ENCODE data around the gene TOMM70. TPM values are rescaled to one million over a fixed set of nuclear protein-coding genes. Genes with fewer than 3 reads are reported as not detected.

Gene TOMM70
- total and polyA plus RNA-seq, 10 of the 15 experiments (the other 5 are each of a cell fraction or from before 2014, with no cell fraction given): 12.7 to 64.1 (median 41.3) TPM

DNA sequence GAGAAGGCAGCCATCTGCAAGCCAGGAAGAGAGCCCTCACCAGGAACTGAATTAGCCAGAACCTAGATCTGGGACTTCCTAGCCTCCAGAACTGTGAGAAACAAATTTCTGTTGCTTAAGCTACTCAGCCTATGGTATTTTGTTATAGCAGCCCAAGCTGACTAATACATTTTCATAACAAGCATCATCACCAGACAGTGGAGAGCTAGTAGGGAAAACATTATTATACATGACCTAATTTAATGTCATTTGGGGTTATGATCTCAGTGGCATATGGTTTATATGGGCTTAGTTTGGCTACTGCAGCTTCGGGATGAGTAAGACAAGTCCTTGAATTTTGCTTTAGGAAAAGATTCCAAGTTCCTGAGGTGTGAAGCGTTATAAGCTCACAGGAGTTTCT, 36.1 kb upstream of the TOMM70 start (continued):
- TF ChIP-seq ETV6 (conservative IDR thresholded peaks at IDR 0.05 in 1 of 2, IDR thresholded peaks at IDR 0.05 in 1 of 2; ENCODE audit: borderline replicate concordance in 1 of 2, low read depth in 1 of 2) (no peak), FOXM1 (IDR thresholded peaks at IDR 0.05; ENCODE audit: low read depth, low read length) (no peak), CBX3 (IDR thresholded peaks at IDR 0.05; ENCODE audit: borderline replicate concordance, low read depth) (no peak)

DNA sequence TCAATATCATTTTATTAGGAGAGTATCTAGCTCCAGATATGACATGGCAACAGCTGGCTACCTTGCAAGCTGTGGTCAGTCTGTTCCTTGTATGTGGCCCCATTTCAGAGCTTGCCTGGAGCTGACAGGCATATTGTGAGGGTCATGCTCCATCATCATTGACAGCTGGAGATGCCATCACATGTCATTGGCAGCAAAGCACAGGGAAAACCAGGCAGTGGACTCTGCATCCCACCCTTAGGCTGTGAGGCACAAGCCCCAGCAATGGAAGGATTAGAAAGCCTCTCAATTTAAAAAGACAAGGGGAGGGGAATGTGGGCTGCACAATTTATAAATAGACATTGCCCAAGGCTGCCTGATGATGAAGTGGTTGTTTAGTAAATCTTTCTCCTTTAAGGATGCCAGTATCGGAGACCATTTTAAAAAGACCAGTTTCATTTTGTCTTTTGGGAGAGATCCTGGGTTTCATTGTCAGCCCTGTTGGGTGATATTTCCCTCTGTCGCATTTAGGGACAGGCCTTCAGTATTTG, 28.4 kb upstream of the TOMM70 start:
- ChIA-PET RAD21 (ENCODE audit: unreplicated experiment) (no interaction called here), SMC1A (ENCODE audit: uncharacterized antibody, unreplicated experiment) (interaction anchor here (0.6 to 2.3 kb wide), 2 partner anchors 11 to 1369 kb away, joined by 3 to 8 read pairs; no protein-coding TSS in a partner anchor), CTCF (interaction anchor here (0.6 to 1.5 kb wide), 2 partner anchors 63 to 112 kb away, joined by 3 read pairs; partner anchors contain the start of gene TMEM45A), POLR2A (interaction anchor here (0.6 kb wide), 1 partner anchor 28 kb away, joined by 4 read pairs; no protein-coding TSS in a partner anchor)
- in situ Hi-C loops (cut with MboI) (no loop called here), intact Hi-C loops (cut with micrococcal nuclease; ENCODE audit: unreplicated experiment) (no loop called here)
- no peak overlapping the region for H3K9ac ChIP-seq (ENCODE audit: control insufficient read depth, insufficient read depth, low read length)
- DNase-seq (ENCODE audit: low read depth, low spot score) (no peak), ATAC-seq (no peak), FAIRE-seq (no peak)
- H3K27ac ChIP-seq (ENCODE audit: control insufficient read depth, insufficient read depth): no peak overlapping the region
- 100% methylated on average over 2 of the region's 2 CpGs for WGBS (ENCODE audit: insufficient coverage, insufficient replicate concordance, low lambda C conversion rate, missing lambda C conversion rate)
- no peaks in the 10 kb centered on the region for H3K4me1 ChIP-seq (ENCODE audit: control insufficient read depth, insufficient read depth, low read length)
- H3K36me3 ChIP-seq (ENCODE audit: control insufficient read depth in 2 of 2, insufficient read depth in 2 of 2, low read length in 1 of 2): no peaks in the 10 kb centered on the region
- no peaks in the 10 kb centered on the region for H3K27me3 ChIP-seq (replicated peaks in 1 of 2; ENCODE audit: control insufficient read depth in 2 of 2, insufficient read depth in 2 of 2, low read length in 1 of 2)
- no peak overlapping the region for H3K4me2 ChIP-seq (ENCODE audit: control insufficient read depth, insufficient read depth)
- no peaks in the 10 kb centered on the region for H3K79me2 ChIP-seq (ENCODE audit: control insufficient read depth, insufficient read depth, low read length)
- H3K4me3 ChIP-seq: no peak overlapping the region
- BruUV-seq (replicated peaks): no TSS peak
- no peaks in the 10 kb centered on the region for H4K20me1 ChIP-seq (ENCODE audit: control insufficient read depth, insufficient read depth)
- no peak overlapping the region for H2AFZ ChIP-seq (ENCODE audit: control insufficient read depth, low read depth, low read length)
- H3K9me3 ChIP-seq (replicated peaks; ENCODE audit: control insufficient read depth, insufficient read depth, low read length): no peaks in the 10 kb centered on the region
- TF ChIP-seq BMI1 (IDR thresholded peaks at IDR 0.05; ENCODE audit: borderline replicate concordance): no peak
- no peak for TF ChIP-seq ZNF24 (IDR thresholded peaks at IDR 0.05)
- TF ChIP-seq SREBF1 (IDR thresholded peaks at IDR 0.05; ENCODE audit: low read length): no peak
- no peak for TF ChIP-seq SMAD1 (IDR thresholded peaks at IDR 0.05; ENCODE audit: low read depth, partially characterized antibody)
- TF ChIP-seq, protein P1, sequence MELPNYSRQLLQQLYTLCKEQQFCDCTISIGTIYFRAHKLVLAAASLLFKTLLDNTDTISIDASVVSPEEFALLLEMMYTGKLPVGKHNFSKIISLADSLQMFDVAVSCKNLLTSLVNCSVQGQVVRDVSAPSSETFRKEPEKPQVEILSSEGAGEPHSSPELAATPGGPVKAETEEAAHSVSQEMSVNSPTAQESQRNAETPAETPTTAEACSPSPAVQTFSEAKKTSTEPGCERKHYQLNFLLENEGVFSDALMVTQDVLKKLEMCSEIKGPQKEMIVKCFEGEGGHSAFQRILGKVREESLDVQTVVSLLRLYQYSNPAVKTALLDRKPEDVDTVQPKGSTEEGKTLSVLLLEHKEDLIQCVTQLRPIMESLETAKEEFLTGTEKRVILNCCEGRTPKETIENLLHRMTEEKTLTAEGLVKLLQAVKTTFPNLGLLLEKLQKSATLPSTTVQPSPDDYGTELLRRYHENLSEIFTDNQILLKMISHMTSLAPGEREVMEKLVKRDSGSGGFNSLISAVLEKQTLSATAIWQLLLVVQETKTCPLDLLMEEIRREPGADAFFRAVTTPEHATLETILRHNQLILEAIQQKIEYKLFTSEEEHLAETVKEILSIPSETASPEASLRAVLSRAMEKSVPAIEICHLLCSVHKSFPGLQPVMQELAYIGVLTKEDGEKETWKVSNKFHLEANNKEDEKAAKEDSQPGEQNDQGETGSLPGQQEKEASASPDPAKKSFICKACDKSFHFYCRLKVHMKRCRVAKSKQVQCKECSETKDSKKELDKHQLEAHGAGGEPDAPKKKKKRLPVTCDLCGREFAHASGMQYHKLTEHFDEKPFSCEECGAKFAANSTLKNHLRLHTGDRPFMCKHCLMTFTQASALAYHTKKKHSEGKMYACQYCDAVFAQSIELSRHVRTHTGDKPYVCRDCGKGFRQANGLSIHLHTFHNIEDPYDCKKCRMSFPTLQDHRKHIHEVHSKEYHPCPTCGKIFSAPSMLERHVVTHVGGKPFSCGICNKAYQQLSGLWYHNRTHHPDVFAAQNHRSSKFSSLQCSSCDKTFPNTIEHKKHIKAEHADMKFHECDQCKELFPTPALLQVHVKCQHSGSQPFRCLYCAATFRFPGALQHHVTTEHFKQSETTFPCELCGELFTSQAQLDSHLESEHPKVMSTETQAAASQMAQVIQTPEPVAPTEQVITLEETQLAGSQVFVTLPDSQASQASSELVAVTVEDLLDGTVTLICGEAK (IDR thresholded peaks at IDR 0.05; ENCODE audit: borderline replicate concordance): no peak
- no peak for TF ChIP-seq NRF1 (conservative IDR thresholded peaks at IDR 0.05; ENCODE audit: low read depth, low read length)
- TF ChIP-seq LARP7 (IDR thresholded peaks at IDR 0.05): no peak
- no peak for TF ChIP-seq ZNF217 (IDR thresholded peaks at IDR 0.05)
- no peak for TF ChIP-seq ETV6 (conservative IDR thresholded peaks at IDR 0.05 in 1 of 2, IDR thresholded peaks at IDR 0.05 in 1 of 2; ENCODE audit: borderline replicate concordance in 1 of 2, low read depth in 1 of 2)
- no peak for TF ChIP-seq SPI1 (IDR thresholded peaks at IDR 0.05; ENCODE audit: borderline replicate concordance, insufficient read depth, low read depth, low read length)
- TF ChIP-seq, protein P2, sequence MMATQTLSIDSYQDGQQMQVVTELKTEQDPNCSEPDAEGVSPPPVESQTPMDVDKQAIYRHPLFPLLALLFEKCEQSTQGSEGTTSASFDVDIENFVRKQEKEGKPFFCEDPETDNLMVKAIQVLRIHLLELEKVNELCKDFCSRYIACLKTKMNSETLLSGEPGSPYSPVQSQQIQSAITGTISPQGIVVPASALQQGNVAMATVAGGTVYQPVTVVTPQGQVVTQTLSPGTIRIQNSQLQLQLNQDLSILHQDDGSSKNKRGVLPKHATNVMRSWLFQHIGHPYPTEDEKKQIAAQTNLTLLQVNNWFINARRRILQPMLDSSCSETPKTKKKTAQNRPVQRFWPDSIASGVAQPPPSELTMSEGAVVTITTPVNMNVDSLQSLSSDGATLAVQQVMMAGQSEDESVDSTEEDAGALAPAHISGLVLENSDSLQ (IDR thresholded peaks at IDR 0.05): no peak
- TF ChIP-seq RUNX3 (IDR thresholded peaks at IDR 0.05; ENCODE audit: low read length): no peak
- no peak for TF ChIP-seq JUNB (IDR thresholded peaks at IDR 0.05)
- TF ChIP-seq, protein P3, sequence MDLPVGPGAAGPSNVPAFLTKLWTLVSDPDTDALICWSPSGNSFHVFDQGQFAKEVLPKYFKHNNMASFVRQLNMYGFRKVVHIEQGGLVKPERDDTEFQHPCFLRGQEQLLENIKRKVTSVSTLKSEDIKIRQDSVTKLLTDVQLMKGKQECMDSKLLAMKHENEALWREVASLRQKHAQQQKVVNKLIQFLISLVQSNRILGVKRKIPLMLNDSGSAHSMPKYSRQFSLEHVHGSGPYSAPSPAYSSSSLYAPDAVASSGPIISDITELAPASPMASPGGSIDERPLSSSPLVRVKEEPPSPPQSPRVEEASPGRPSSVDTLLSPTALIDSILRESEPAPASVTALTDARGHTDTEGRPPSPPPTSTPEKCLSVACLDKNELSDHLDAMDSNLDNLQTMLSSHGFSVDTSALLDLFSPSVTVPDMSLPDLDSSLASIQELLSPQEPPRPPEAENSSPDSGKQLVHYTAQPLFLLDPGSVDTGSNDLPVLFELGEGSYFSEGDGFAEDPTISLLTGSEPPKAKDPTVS (IDR thresholded peaks at IDR 0.05; ENCODE audit: low read depth, low read length): no peak
- TF ChIP-seq FOXK2 (IDR thresholded peaks at IDR 0.05): no peak
